Glutamatergic neuron (in vitro differentiated cells): ENCODE results near the gene STT3A. TPM values are rescaled to one million over a fixed set of nuclear protein-coding genes. Genes with fewer than 3 reads are reported as not detected.
A peak's percentile ranks its signal among the peaks of the same experiment; 100 is the strongest.

ENCODE experiments used
- DNase-seq: peaks from one replicate; pipeline ENCODE4 v3.0.0; 2022
- H3K27ac Mint-ChIP-seq: one replicate; pipeline ENCODE4 v1.8.0; 2020; ENCODE audit warnings: mild to moderate bottlenecking, mixed read lengths, inconsistent platforms; ENCODE audit not compliant: unreplicated experiment
- H3K27me3 Mint-ChIP-seq: one replicate; pipeline ENCODE4 v1.8.0; 2020; ENCODE audit warnings: mild to moderate bottlenecking, moderate library complexity, mixed read lengths, inconsistent platforms; ENCODE audit not compliant: unreplicated experiment
- H3K36me3 Mint-ChIP-seq: one replicate; pipeline ENCODE4 v1.8.0; 2020; ENCODE audit warnings: mild to moderate bottlenecking, mixed read lengths, inconsistent platforms; ENCODE audit not compliant: unreplicated experiment
- H3K4me1 Mint-ChIP-seq: one replicate; pipeline ENCODE4 v1.8.0; 2020; ENCODE audit warnings: mild to moderate bottlenecking, low read depth, mixed read lengths, inconsistent platforms; ENCODE audit not compliant: unreplicated experiment
- H3K4me3 Mint-ChIP-seq: one replicate; pipeline ENCODE4 v1.8.0; 2020; ENCODE audit warnings: mild to moderate bottlenecking, mixed read lengths, inconsistent platforms; ENCODE audit not compliant: unreplicated experiment
- H3K9me3 Mint-ChIP-seq: one replicate; pipeline ENCODE4 v1.8.0; 2020; ENCODE audit warnings: mild to moderate bottlenecking, moderate library complexity, mixed read lengths, inconsistent platforms; ENCODE audit not compliant: unreplicated experiment
- total RNA-seq: library from RNA; stranded (reverse); fragmentation: NEBNext Ultra II Directional; extraction: Animal tissue kit (Norgen Biotek cat#: 25700); gene quantifications from one replicate; pipeline ENCODE4 v1.2.1, GENCODE V29; 2021; ENCODE audit not compliant: unreplicated experiment
- TF ChIP-seq, protein P1 (sequence below): fragments of 200-600 bp; sonication (generic); IDR thresholded peaks from one replicate; pipeline ENCODE4 v1.5.0; 2021; ENCODE audit not compliant: partially characterized antibody, unreplicated experiment

Gene STT3A
- total RNA-seq, 1 donor from 2014 or later, result 68.0 TPM

GRCh38 chr11:125625225-125625629, 32.6 kb downstream of the STT3A start:
- Mint-ChIP-seq H3K9me3 (peaks cover 7% of the 10 kb centered on the region), H3K27ac (peak overlapping the region; percentile 96), H3K4me1 (peaks cover 7% of the 10 kb centered on the region), H3K4me3 (peak overlapping the region; percentile 99), H3K36me3 (no peaks in the 10 kb centered on the region), H3K27me3 (peaks cover 6% of the 10 kb centered on the region)
- no peak for DNase-seq
- TF ChIP-seq, protein P1, sequence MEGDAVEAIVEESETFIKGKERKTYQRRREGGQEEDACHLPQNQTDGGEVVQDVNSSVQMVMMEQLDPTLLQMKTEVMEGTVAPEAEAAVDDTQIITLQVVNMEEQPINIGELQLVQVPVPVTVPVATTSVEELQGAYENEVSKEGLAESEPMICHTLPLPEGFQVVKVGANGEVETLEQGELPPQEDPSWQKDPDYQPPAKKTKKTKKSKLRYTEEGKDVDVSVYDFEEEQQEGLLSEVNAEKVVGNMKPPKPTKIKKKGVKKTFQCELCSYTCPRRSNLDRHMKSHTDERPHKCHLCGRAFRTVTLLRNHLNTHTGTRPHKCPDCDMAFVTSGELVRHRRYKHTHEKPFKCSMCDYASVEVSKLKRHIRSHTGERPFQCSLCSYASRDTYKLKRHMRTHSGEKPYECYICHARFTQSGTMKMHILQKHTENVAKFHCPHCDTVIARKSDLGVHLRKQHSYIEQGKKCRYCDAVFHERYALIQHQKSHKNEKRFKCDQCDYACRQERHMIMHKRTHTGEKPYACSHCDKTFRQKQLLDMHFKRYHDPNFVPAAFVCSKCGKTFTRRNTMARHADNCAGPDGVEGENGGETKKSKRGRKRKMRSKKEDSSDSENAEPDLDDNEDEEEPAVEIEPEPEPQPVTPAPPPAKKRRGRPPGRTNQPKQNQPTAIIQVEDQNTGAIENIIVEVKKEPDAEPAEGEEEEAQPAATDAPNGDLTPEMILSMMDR, result no peak

DNA sequence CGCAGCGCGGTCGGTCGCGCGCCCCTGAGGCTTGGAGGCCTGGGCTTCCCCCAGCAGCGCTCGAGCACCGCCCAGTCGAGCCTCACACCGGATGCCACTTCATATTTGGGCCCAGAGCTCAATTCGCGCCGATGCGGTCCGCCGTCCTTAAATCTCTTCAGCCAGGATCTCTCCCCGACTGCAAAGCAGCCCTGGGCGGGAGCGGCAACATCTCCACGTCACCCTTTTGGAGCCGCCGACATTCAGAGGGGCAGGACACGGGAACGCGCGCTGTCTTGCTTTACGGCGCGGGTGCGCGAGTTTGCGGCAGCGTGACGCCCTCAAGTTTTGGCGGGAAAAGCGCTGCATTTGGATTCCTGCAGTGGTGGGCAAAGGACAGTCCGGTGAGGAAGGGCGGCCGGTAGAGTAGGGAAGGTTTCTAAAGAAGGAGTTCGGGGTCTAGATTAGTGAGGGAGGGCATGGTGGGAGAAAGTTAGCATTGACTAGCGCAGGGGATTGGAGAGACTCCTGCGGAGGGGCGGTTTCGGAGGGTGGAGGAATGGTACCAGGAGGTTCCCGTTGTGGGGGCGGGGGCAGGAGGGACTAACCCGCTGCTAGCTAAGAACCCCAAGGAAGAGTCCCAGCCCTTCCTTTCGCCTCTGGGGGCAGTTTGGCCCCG, 33.1 kb downstream of the STT3A start:
- Mint-ChIP-seq H3K27ac (peak overlapping the region; percentile 96), H3K27me3 (peaks cover 6% of the 10 kb centered on the region), H3K4me3 (peak overlapping the region; percentile 99), H3K4me1 (peaks cover 7% of the 10 kb centered on the region), H3K36me3 (no peaks in the 10 kb centered on the region), H3K9me3 (peaks cover 7% of the 10 kb centered on the region)
- TF ChIP-seq, protein P1, result no peak
- DNase-seq, result peak; percentile 91

GRCh38 chr11:125626288-125626950, 33.8 kb downstream of the STT3A start:
- Mint-ChIP-seq H3K4me3 (peak overlapping the region; percentile 99), H3K36me3 (no peaks in the 10 kb centered on the region), H3K27me3 (peaks cover 6% of the 10 kb centered on the region), H3K9me3 (peaks cover 7% of the 10 kb centered on the region), H3K4me1 (peaks cover 7% of the 10 kb centered on the region), H3K27ac (peak overlapping the region; percentile 94)
- TF ChIP-seq, protein P1, result no peak
- peak; percentile 32 for DNase-seq

DNA sequence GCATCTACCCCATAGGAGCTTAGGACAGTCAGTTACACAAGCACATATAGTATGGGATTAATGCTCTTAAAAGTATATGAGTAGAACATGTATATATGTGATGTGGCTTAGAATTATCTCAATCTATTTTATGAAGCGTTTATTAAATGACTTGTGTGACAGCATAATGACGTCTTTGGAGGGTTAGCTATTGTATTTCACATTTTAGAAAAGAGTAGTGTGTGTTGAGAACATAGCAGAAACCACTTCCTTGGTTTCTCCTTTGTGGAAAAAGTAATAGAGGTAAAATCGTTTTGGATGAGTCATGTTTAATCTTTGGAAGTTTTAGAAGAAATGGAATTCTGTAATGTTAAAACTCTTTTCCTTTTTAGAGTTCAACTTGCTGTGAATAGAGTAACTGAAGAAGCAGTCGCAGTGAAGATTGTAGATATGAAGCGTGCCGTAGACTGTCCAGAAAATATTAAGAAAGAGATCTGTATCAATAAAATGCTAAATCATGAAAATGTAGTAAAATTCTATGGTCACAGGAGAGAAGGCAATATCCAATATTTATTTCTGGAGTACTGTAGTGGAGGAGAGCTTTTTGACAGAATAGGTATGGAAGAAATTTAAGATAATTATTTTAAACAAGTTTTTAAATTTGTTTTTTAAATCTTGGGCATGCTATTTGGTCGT, 34.7 kb downstream of the STT3A start:
- TF ChIP-seq, protein P1, result no peak
- Mint-ChIP-seq H3K4me1 (peaks cover 7% of the 10 kb centered on the region), H3K27me3 (peaks cover 6% of the 10 kb centered on the region), H3K9me3 (peaks cover 7% of the 10 kb centered on the region), H3K36me3 (no peaks in the 10 kb centered on the region), H3K4me3 (peak overlapping the region; percentile 99), H3K27ac (no peak overlapping the region)
- DNase-seq, result no peak
